Mesendoderm (in vitro differentiated cells): Measurements from ENCODE around the gene TMEM43.

Source experiments
- DNase-seq: peaks from one replicate; pipeline ENCODE4 v3.0.0; 2013
- H2AK5ac ChIP-seq: 2 replicates; pipeline ENCODE4 v1.6.1; 2013; ENCODE audit warnings: low read length, inconsistent platforms
- H2BK120ac ChIP-seq: 2 replicates; pipeline ENCODE4 v1.6.1; 2013; ENCODE audit warnings: low read depth, mild to moderate bottlenecking, low read length, moderate library complexity, mixed read lengths
- H2BK15ac ChIP-seq: replicated peaks from 2 replicates; pipeline ENCODE4 v1.6.1; 2013; ENCODE audit warnings: low read depth, mild to moderate bottlenecking, moderate library complexity
- H2BK5ac ChIP-seq: 2 replicates; pipeline ENCODE4 v1.6.1; 2013; ENCODE audit warnings: low read length, inconsistent platforms
- H3K18ac ChIP-seq: 2 replicates; pipeline ENCODE4 v1.6.1; 2013; ENCODE audit warnings: mild to moderate bottlenecking, low read length, mixed read lengths
- H3K23ac ChIP-seq: one replicate; pipeline ENCODE4 v1.6.1; 2013; ENCODE audit warnings: low read length
- H3K27ac ChIP-seq: 2 replicates; pipeline ENCODE4 v1.5.1; 2013; ENCODE audit warnings: low read depth, mild to moderate bottlenecking, inconsistent platforms, low read length, moderate library complexity
- H3K27me3 ChIP-seq: 2 replicates; pipeline ENCODE4 v1.6.1; 2013; ENCODE audit warnings: low read length, control low read depth, mild to moderate bottlenecking, inconsistent platforms; ENCODE audit not compliant: insufficient read depth, poor library complexity
- H3K36me3 ChIP-seq: 2 replicates; pipeline ENCODE4 v1.6.1; 2013; ENCODE audit warnings: low read length, inconsistent platforms; ENCODE audit not compliant: control insufficient read depth, insufficient read depth
- H3K4ac ChIP-seq: one replicate; pipeline ENCODE4 v1.6.1; 2013; ENCODE audit warnings: low read depth, mild to moderate bottlenecking, low read length, moderate library complexity
- H3K4me1 ChIP-seq: 2 replicates; pipeline ENCODE4 v1.6.1; 2013; ENCODE audit warnings: low read depth, low read length, inconsistent platforms; ENCODE audit not compliant: control insufficient read depth
- H3K4me2 ChIP-seq: 2 replicates; pipeline ENCODE4 v1.6.1; 2013; ENCODE audit warnings: low read length
- H3K4me3 ChIP-seq: 2 replicates; pipeline ENCODE4 v1.5.1; 2013; ENCODE audit warnings: mild to moderate bottlenecking, low read length
- H3K56ac ChIP-seq: one replicate; pipeline ENCODE4 v1.6.1; 2013; ENCODE audit warnings: low read length
- H3K79me1 ChIP-seq: 2 replicates; pipeline ENCODE4 v1.6.1; 2013; ENCODE audit warnings: low read length, inconsistent platforms
- H3K79me2 ChIP-seq: 2 replicates; pipeline ENCODE4 v1.6.1; 2013; ENCODE audit warnings: mild to moderate bottlenecking, low read length; ENCODE audit not compliant: control insufficient read depth, insufficient read depth
- H3K9ac ChIP-seq: 2 replicates; pipeline ENCODE4 v1.6.1; 2013; ENCODE audit warnings: low read length, inconsistent platforms
- H4K5ac ChIP-seq: one replicate; pipeline ENCODE4 v1.6.1; 2013; ENCODE audit warnings: low read length
- H4K8ac ChIP-seq: one replicate; pipeline ENCODE4 v1.6.1; 2013; ENCODE audit warnings: low read depth, mild to moderate bottlenecking, control low read depth, low read length, moderate library complexity
- WGBS: extraction: QIAGEN DNeasy Blood & Tissue Kit; methylation state at CpG from one replicate; pipeline ENCODE4 v1.1.7; 2013; ENCODE audit warnings: low lambda C conversion rate, missing lambda C conversion rate; ENCODE audit not compliant: insufficient coverage; ENCODE audit errors: extremely low coverage; 5-methylcytosine and 5-hydroxymethylcytosine counted together

The TMEM43 gene

GRCh38 chr3:14145236-14145635, 20.4 kb downstream of the TMEM43 start:
- H3K18ac ChIP-seq: no peak overlapping the region
- no peak overlapping the region for H3K4me2 ChIP-seq
- peaks cover 4% of the 10 kb centered on the region for H3K4me1 ChIP-seq
- no peak overlapping the region for H3K4me3 ChIP-seq
- no peak overlapping the region for H3K9ac ChIP-seq
- peaks cover 3% of the 10 kb centered on the region for H3K36me3 ChIP-seq
- DNase-seq: peak; percentile 48
- H3K27ac ChIP-seq: peak overlapping the region; percentile 6
- H3K27me3 ChIP-seq: no peaks in the 10 kb centered on the region
- H3K4ac ChIP-seq: no peak overlapping the region
- no peak overlapping the region for H2BK120ac ChIP-seq
- no peak overlapping the region for H2BK15ac ChIP-seq
- no peak overlapping the region for H3K56ac ChIP-seq
- H2BK5ac ChIP-seq: no peak overlapping the region
- H4K5ac ChIP-seq: no peak overlapping the region
- no peak overlapping the region for H3K23ac ChIP-seq
- no peak overlapping the region for H4K8ac ChIP-seq
- H2AK5ac ChIP-seq: no peak overlapping the region
- no peaks in the 10 kb centered on the region for H3K79me2 ChIP-seq
- WGBS: 100% methylated on average over 1 of the region's 9 CpGs
- no peaks in the 10 kb centered on the region for H3K79me1 ChIP-seq

DNA sequence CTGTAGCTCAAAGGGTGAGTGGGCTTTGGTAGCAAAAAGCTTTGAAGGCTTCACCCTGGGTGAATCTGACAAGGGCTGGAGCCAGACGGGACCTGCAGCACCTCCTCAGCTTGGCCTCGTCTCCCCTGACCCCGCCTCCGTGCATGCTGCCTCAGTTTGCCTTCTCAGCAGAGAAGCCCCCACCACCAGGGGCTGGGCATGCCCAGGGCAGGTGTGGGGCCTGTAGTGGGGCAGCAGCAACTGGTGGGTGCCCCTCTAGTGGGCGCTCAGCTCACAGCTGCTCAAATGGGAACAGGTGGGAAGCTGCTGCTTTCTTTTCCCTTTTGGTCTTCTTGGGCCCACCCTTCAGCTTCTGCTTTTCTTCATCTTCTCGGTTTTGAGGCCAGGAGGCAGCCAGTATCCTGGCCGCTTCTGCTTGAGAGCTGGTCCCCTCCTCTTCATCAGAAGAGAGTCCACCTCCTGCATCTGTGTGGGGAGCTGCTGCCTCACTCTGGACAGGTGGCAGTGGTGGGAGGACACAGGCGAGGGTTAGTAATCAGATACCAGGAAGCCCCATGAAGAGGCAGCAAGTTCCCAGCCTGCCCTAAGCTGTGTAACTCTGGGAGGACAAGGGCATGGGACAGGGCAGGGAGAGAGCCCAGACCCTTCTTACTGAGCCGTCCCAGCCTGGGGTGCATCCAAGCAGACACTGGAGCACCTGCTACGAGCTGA, 21.0 kb downstream of the TMEM43 start:
- no peak overlapping the region for H2BK15ac ChIP-seq

GRCh38 chr3:14146381-14147065, 21.7 kb downstream of the TMEM43 start:
- no peak overlapping the region for H3K4me2 ChIP-seq
- H2BK15ac ChIP-seq: no peak overlapping the region
- no peak overlapping the region for H3K27ac ChIP-seq
- no peak overlapping the region for H2BK5ac ChIP-seq
- no peak overlapping the region for H3K4me3 ChIP-seq
- H2BK120ac ChIP-seq: no peak overlapping the region
- peak; percentile 37 for DNase-seq
- peaks cover 3% of the 10 kb centered on the region for H3K36me3 ChIP-seq
- no peak overlapping the region for H4K8ac ChIP-seq
- no CpG with 5 or more reads among the region's 10 CpGs for WGBS
- H3K18ac ChIP-seq: no peak overlapping the region
- peaks cover 4% of the 10 kb centered on the region for H3K4me1 ChIP-seq
- H3K4ac ChIP-seq: no peak overlapping the region
- H3K56ac ChIP-seq: no peak overlapping the region
- H3K79me1 ChIP-seq: no peaks in the 10 kb centered on the region
- no peak overlapping the region for H3K23ac ChIP-seq
- H2AK5ac ChIP-seq: no peak overlapping the region
- no peak overlapping the region for H4K5ac ChIP-seq
- no peak overlapping the region for H3K9ac ChIP-seq
- H3K79me2 ChIP-seq: no peaks in the 10 kb centered on the region
- H3K27me3 ChIP-seq: no peaks in the 10 kb centered on the region

More for the DNA sequence above, 21.0 kb downstream of the TMEM43 start:
- Histone ChIP-seq H3K4ac (no peak overlapping the region), H3K4me3 (no peak overlapping the region), H3K36me3 (peaks cover 3% of the 10 kb centered on the region), H4K8ac (no peak overlapping the region), H3K56ac (no peak overlapping the region), H3K27me3 (no peaks in the 10 kb centered on the region), H3K9ac (no peak overlapping the region), H3K27ac (peak overlapping the region; percentile 6), H3K79me2 (no peaks in the 10 kb centered on the region), H3K79me1 (no peaks in the 10 kb centered on the region), H3K23ac (no peak overlapping the region), H3K18ac (no peak overlapping the region), H2AK5ac (no peak overlapping the region), H3K4me1 (peaks cover 4% of the 10 kb centered on the region), H4K5ac (no peak overlapping the region), H3K4me2 (no peak overlapping the region), H2BK5ac (no peak overlapping the region), H2BK120ac (no peak overlapping the region)
- WGBS: no CpG with 5 or more reads among the region's 10 CpGs
- no peak for DNase-seq

DNA sequence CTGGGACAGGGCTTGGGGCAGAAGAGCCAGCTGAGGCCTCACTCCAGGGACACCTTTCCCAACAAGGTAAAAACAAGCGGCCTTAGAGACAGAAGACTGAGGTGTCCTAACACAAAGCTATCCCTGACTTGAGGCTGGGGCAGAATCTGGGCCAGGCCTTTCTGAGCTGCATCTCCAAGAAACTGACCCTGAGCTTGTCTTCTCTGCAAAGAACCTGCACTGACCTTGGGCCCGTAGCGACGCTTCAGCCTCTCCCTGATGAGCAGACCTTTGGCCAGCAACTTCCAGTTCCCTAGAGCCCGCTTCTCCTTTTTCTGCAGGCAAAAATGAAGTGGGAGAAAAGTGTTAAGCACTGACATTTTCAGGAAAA, 22.2 kb downstream of the TMEM43 start:
- Histone ChIP-seq H3K27me3 (no peaks in the 10 kb centered on the region), H2BK5ac (no peak overlapping the region), H3K4me2 (no peak overlapping the region), H2BK15ac (no peak overlapping the region), H3K9ac (no peak overlapping the region), H3K79me1 (no peaks in the 10 kb centered on the region), H4K5ac (no peak overlapping the region), H3K18ac (no peak overlapping the region), H3K4ac (no peak overlapping the region), H3K4me3 (no peak overlapping the region), H3K79me2 (no peaks in the 10 kb centered on the region), H3K56ac (no peak overlapping the region), H2AK5ac (no peak overlapping the region), H4K8ac (no peak overlapping the region), H3K23ac (no peak overlapping the region), H3K36me3 (peaks cover 1% of the 10 kb centered on the region), H3K27ac (no peak overlapping the region), H2BK120ac (no peak overlapping the region), H3K4me1 (peaks cover 4% of the 10 kb centered on the region)
- DNase-seq: no peak
- no CpG with 5 or more reads among the region's 5 CpGs for WGBS

DNA sequence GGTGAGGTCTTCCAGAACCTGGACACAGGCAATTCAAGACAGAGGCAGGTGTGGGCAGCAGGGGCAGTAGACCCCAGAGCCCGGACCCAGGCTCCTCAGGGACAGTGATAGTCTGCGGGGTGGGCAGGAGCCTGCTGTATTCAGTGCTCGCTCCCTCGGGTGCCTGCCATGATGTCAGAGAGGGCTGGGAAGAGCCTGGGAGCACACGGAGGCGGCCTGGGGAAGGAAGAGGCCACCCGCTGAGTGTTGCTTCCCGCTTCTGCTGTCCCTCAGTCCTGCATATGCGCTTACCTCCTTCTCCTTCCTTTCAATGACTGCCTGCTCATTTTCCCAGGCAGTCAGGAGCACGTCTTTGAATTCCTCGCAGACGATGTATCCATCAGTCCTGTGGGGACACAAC, 22.8 kb downstream of the TMEM43 start:
- Histone ChIP-seq H3K9ac (no peak overlapping the region), H3K56ac (peak overlapping the region; percentile 57), H3K4me1 (peaks cover 4% of the 10 kb centered on the region), H3K4ac (no peak overlapping the region), H3K18ac (no peak overlapping the region), H3K36me3 (no peaks in the 10 kb centered on the region), H4K5ac (no peak overlapping the region), H3K79me1 (no peaks in the 10 kb centered on the region), H4K8ac (no peak overlapping the region), H3K4me3 (no peak overlapping the region), H2BK5ac (no peak overlapping the region), H2BK15ac (no peak overlapping the region), H3K79me2 (no peaks in the 10 kb centered on the region), H2AK5ac (no peak overlapping the region), H3K23ac (no peak overlapping the region), H3K27me3 (no peaks in the 10 kb centered on the region), H3K4me2 (no peak overlapping the region), H2BK120ac (no peak overlapping the region), H3K27ac (no peak overlapping the region)
- no CpG with 5 or more reads among the region's 12 CpGs for WGBS
- peak; percentile 59 for DNase-seq
